CD4-positive, alpha-beta T cell treated with Interferon alpha-2 for 1 hour (primary cell): ENCODE measurements around the gene KAT2A.
"Not testable (repeated sequence)": the region's sequence is repeated elsewhere in the genome, so short reads cannot be mapped to it uniquely, and the experiment has no call there.

Source experiments
- DNase-seq, 2 donors: peaks; one replicate each; pipeline ENCODE4 v3.0.0-alpha.2; 2020 to 2022

Gene KAT2A

GRCh38 chr17:42120770-42121769 is at the start of gene KAT2A:
KAT2A (minus strand) TSS chr17:42121367; CDS start chr17:42121304, 63 bp downstream.
- DNase-seq, result peak; percentile 72 to 82

- no peak for DNase-seq
Measured at GRCh38 chr17:42169351-42169750, 48.2 kb upstream of the KAT2A start.

DNA sequence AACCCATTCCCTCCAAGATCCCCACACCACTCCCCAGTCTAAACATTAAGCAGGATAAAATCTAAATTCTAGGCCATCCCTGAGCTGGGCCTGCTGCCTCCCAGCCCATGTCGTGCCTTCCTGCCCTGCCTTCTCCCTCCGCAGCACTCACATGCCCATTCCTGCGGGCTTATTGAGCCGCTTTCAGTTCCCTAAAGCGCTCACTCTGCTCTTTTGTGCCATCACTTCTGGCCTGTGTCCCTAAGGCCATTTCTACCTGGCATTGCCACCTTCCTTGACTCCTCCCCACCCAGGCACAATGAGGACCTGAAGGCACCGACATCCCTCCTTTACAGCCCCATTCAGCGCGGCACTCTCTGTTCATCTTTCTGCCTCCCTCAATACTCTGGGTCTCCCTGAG is 46.6 kb upstream of the KAT2A start:
- DNase-seq, result no peak

DNA sequence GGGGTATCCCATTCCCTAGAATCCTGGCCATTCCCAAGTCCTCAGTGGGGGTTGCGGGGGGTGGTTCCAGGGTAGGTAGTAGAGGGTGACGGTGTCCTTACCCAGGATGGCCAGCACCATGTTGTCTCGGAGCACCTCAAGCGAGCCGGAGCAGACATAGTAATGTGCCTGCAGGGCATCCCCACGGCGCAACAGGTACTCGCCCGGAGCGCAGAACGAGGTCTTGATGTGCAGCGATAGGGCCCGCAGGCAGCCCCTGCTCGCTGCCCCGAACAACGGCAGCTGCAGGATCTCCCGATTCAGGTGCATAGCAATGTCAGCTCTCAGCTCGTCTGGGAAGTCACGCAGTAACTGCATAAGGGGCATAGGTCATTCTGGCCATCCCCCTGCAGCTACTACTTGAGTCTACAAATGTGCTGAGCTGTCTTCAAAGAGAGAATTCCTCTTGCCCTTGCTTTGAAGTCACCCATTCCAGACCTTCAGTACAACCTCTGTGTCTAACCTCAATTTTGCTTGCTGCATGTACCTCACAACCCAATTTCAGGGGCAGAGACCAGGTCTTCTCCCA is 45.1 kb upstream of the KAT2A start:
- no peak for DNase-seq

DNA sequence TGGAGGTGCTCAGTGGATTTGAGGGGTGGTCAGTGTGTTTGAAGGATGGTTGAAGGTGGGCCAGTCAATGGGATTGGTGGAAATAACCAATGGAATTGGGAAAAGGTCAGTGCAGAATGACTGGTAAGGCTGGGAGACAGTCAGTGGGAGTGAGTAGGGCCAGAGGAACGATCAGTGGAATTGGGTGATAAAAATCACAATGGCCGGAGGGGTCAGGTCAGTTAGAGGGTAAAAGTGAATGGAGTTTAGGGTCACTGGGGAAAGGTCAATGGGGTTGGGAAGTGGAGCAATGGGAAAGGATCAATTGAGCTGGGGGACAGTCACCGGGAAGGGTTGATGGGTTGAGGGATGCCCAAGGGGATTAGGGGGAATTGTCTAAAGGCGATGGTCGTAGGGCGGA is 44.6 kb upstream of the KAT2A start:
- no peak for DNase-seq

DNA sequence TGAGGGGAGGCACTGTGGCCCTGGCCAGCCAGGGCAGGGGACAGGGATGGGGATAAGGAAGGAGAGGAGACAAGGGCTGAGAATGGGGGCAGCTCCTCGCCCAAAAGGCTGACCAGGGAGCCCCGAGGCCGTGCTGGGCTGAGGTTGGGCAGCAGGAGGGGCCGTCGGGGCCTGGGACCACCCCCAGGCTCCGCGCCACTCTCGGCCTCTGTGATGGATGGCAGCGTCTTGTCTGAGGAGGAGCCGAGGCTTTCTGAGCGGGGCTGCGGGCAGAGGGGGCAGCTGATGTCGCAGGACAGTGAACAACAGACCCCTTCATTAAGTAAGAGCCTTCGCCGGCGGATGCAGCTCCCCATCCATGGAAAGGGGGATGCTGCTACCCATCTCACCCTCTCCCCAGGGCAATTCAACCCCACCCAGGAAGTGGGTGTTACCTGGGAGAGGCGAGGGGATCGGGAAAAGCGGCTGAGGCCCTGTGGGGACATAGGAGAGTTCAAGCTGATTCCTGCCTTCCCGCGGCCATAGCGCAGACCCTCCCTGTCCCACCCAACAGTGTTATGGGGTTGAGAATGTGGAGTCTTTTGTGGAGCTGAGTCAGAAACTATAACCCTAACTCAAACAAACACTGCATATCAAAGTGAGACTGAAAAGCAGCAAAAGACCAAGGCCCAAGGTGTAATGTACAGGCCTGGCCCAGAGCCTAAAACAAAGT is 42.7 kb upstream of the KAT2A start:
- DNase-seq, result no peak

GRCh38 chr17:42163113-42163512 is 41.9 kb upstream of the KAT2A start:
- DNase-seq, result peak in 1 of 2 donors; percentile 28

GRCh38 chr17:42160531-42160910 is 39.4 kb upstream of the KAT2A start:
- no peak for DNase-seq

DNA sequence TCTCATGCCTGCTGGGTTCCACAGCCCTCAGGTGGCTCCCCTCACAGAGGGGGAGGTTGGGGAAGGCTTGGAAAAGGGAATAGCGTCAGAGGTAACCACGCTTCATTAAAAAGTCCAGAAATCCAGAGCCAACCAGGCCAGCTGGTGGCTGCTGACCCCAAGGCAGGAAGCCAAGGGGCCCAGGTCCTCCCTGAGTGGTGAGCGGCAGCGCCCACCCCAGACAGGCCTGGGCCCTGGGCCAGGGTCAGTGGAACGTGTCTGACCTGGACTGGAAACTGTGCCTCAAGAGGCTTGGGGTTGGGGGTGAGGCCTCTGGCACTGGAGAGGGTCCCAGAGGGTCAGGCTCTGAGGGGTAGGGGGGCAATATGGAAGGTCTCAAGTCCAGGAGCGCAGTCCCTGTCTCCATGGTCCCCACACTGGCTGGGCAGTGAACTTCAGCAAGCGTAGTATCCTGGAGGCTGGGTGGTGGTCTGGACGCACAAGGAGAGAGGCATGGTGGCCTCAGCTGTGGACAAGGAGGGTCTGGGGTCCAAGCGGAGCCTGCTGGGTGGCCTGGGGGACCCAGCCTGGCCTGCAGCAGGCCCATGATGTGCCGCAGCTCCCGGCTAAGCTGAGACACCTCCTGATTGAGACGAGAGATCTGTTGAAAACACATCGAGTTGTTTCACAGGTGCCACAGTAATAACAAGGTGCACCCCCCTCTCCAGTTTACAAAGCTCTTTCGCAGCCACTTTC is 38.8 kb upstream of the KAT2A start:
- DNase-seq, result no peak

GRCh38 chr17:42155614-42156045 is 34.5 kb upstream of the KAT2A start:
- no peak for DNase-seq

DNA sequence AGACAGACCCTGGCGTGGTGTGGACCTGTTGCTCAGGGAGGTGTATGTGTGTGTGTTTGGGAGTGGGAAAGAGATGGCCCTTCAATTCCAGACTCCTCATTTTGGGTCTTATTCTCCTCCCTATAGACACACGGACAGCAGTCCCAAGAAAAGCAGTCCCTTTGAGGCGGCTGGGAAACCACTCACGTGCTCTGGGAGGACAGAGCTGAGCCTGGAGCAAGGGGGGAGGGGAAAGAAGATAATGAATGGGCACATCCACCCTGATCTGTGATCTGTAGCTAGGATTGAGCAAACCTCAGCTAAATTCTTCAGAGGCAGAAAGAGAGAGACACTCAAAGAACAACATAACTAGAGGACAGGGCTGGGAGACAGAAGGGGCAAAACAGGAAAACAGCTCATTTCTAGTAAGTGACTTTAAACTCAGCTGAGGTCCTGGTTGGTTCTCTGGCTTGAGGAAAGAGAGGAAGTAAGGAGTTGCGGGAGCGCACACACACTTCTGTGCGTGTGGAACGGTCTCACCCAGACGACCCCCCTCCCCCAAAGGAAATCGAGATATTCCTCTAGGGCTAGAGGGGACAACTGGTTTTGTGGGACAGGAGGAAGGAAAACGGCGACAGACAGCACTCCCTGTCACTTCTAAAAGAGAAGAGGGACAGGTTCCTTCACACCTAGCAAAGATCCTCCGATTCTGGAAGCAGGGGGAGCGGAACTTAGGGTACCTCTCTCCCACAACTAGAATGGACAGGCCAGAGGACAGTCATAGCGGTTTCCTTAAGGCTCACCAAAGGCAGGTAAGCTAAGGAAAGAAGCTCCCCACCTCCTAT is 33.0 kb upstream of the KAT2A start:
- DNase-seq, result peak; percentile 21 to 44

- DNase-seq, result no peak
Measured at GRCh38 chr17:42146911-42147607, 25.9 kb upstream of the KAT2A start.

DNA sequence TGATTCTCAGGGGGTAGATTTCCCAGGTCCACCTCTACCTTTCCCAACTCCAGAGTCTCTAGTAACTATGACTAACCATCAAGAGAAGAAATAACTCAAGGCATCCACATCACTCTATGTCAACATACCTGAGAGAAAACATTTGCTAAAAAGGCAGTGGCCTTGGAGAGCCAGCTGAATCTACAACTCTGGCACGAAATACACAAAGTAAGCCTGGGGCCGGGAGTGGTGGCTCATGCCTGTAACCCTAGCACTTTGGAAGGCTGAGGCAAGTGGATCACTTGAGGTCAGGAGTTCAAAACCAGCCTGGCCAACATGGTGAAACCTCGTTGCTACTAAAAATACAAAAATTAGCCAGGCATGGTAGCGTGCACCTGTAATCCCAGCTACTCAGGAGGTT is 22.0 kb upstream of the KAT2A start:
- not testable (repeated sequence) for DNase-seq

- no peak for DNase-seq
Measured at GRCh38 chr17:42142371-42142896, 21.3 kb upstream of the KAT2A start.

DNA sequence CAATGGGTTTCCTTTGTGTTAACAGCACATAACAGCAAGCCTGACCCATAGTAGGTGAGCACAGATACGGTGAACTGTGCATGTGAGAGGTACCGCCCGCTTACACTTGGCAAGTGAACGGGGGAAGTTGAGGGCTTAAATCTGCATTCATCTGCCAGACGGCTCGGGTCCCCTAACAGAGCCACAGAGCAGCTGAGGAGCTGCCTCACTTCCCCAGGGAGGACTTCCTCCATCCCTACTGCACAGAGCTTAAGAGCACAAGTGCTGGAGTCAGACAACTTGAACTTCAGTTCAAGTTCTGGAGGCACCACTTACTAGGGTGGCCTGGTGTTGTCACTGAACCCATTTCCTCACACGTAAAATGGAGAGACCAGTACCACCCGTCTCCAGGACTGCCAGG is 20.2 kb upstream of the KAT2A start:
- no peak for DNase-seq

DNA sequence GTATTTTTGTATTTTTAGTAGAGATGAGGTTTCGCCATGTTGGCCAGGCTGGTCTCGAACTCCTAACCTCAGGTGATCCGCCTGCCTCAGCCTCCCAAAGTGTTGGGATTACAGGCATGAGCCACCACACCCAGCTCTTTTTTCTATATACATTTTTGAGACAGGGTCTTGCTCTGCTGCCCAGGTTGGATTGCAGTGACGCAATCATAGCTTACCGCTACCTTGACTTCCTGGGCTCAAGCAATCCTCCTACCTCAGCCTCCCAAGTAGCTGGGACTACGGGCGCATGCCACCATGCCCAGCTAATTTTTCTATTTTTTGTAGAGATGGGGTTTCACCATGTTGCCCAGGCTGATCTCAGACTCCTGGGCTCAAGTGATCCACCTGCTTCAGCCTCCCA is 19.5 kb upstream of the KAT2A start:
- DNase-seq, result not testable (repeated sequence)

DNA sequence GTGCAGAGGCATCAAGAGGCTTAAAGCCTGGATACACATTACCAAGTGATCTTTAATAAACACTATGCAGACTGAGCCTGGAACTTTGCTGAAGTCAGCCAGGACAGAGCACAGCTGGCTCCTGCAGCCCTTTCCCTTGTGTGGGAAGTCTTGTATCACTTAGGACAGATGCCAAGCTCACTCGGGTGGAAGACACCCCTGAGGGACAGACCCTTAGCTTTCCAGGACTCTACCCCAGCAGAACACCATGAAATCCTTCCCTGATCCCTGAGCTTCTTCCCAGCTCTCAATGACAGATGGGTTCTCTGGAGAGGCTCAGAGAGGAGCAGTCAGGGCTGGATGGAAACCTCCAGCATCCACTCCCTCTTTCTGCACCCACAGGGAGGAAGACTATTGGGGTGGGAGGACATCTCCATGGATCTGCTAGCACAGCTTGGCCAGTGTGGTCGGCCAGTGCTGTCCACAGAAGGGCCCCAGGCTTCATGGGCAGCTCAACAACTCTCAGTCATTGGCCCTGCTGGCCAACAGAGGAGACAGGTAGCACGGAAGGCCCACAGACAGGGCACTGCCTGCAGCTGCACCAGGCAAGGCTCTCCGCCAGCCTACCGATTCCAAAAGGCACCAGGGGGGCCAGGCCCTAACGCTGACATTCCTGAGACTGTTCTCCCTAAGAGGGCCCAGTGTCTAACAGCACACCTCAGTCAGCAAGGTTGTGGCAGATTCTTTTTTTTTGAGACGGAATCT is 17.8 kb upstream of the KAT2A start:
- DNase-seq, result no peak

GRCh38 chr17:42136654-42137051 is 15.5 kb upstream of the KAT2A start:
- no peak for DNase-seq

- peak in 1 of 2 donors; percentile 25 for DNase-seq
Measured at GRCh38 chr17:42135664-42136653, 14.8 kb upstream of the KAT2A start.
